ENCODE data around the gene LMOD3. TPM values are rescaled to one million over a fixed set of nuclear protein-coding genes. Genes with fewer than 3 reads are reported as not detected.

The LMOD3 gene
- total and polyA plus RNA-seq, 7 experiments from 2014 or later = 0.05 TPM; not detected in 6

- H3K4me3 ChIP-seq (ENCODE audit: low read length) = no peak overlapping the region
- no peaks in the 10 kb centered on the region for H3K36me3 ChIP-seq (ENCODE audit: control insufficient read depth in 2 of 3, insufficient read depth in 3 of 3, low read length in 3 of 3)
- intact Hi-C loops (cut with micrococcal nuclease) = no loop called here
- ChIA-PET POLR2A (no interaction called here), CTCF (no interaction called here)
- DNase-seq (no peak), ATAC-seq (no peak)
- H3K27me3 Mint-ChIP-seq = peaks cover 3 to 24% (median 11%) of the 10 kb centered on the region in 5 donors
- no peaks in the 10 kb centered on the region for H3K27me3 ChIP-seq (ENCODE audit: control insufficient read depth in 2 of 2, insufficient read depth in 2 of 2, low read length in 2 of 2)
- no peaks in the 10 kb centered on the region for H3K36me3 Mint-ChIP-seq
- no peaks in the 10 kb centered on the region for H3K4me1 Mint-ChIP-seq
- H3K4me1 ChIP-seq (ENCODE audit: control insufficient read depth in 2 of 2, insufficient read depth in 2 of 2, low read length in 2 of 2) = no peaks in the 10 kb centered on the region
- no peak overlapping the region for H3K4me3 Mint-ChIP-seq
- H3K27ac ChIP-seq (ENCODE audit: low read depth, low read length) = no peak overlapping the region
- no peak overlapping the region for H3K27ac Mint-ChIP-seq
- no peaks in the 10 kb centered on the region for H3K9me3 Mint-ChIP-seq
- no peaks in the 10 kb centered on the region for H3K9me3 ChIP-seq (ENCODE audit: control insufficient read depth in 2 of 3, low read length in 3 of 3)
Measured at GRCh38 chr3:69143612-69144011, 21.2 kb upstream of the LMOD3 start.

GRCh38 chr3:69142797-69143454 is 20.5 kb upstream of the LMOD3 start:
- no peaks in the 10 kb centered on the region for H3K27me3 ChIP-seq (ENCODE audit: control insufficient read depth in 2 of 2, insufficient read depth in 2 of 2, low read length in 2 of 2)
- Mint-ChIP-seq H3K9me3 (no peaks in the 10 kb centered on the region), H3K4me3 (no peak overlapping the region), H3K27ac (no peak overlapping the region), H3K36me3 (no peaks in the 10 kb centered on the region), H3K27me3 (peaks cover 3 to 30% (median 11%) of the 10 kb centered on the region in 5 donors), H3K4me1 (no peaks in the 10 kb centered on the region)
- no peaks in the 10 kb centered on the region for H3K9me3 ChIP-seq (ENCODE audit: control insufficient read depth in 2 of 3, low read length in 3 of 3)
- H3K4me1 ChIP-seq (ENCODE audit: control insufficient read depth in 2 of 2, insufficient read depth in 2 of 2, low read length in 2 of 2) = no peaks in the 10 kb centered on the region
- CTCF ChIA-PET = interaction anchor here (0.9 kb wide), 1 partner anchor 19 kb away, joined by 3 read pairs; no protein-coding TSS in a partner anchor
- H3K36me3 ChIP-seq (ENCODE audit: control insufficient read depth in 2 of 3, insufficient read depth in 3 of 3, low read length in 3 of 3) = no peaks in the 10 kb centered on the region
- DNase-seq = no peak
- H3K4me3 ChIP-seq (ENCODE audit: low read length) = no peak overlapping the region
- H3K27ac ChIP-seq (ENCODE audit: low read depth, low read length) = no peak overlapping the region
- POLR2A ChIA-PET = no interaction called here
- ATAC-seq = no peak
- intact Hi-C loops (cut with micrococcal nuclease) = no loop called here

GRCh38 chr3:69142090-69142489 is 19.7 kb upstream of the LMOD3 start:
- Histone ChIP-seq H3K27ac (ENCODE audit: low read depth, low read length) (no peak overlapping the region), H3K4me3 (ENCODE audit: low read length) (no peak overlapping the region), H3K9me3 (ENCODE audit: control insufficient read depth in 2 of 3, low read length in 3 of 3) (no peaks in the 10 kb centered on the region), H3K27me3 (ENCODE audit: control insufficient read depth in 2 of 2, insufficient read depth in 2 of 2, low read length in 2 of 2) (no peaks in the 10 kb centered on the region), H3K4me1 (ENCODE audit: control insufficient read depth in 2 of 2, insufficient read depth in 2 of 2, low read length in 2 of 2) (no peaks in the 10 kb centered on the region), H3K36me3 (ENCODE audit: control insufficient read depth in 2 of 3, insufficient read depth in 3 of 3, low read length in 3 of 3) (no peaks in the 10 kb centered on the region)
- ChIA-PET POLR2A (no interaction called here), CTCF (interaction anchor here (0.9 kb wide), 1 partner anchor 19 kb away, joined by 3 read pairs; no protein-coding TSS in a partner anchor)
- DNase-seq = no peak
- no peak overlapping the region for H3K4me3 Mint-ChIP-seq
- intact Hi-C loops (cut with micrococcal nuclease) = no loop called here
- no peaks in the 10 kb centered on the region for H3K9me3 Mint-ChIP-seq
- H3K36me3 Mint-ChIP-seq = no peaks in the 10 kb centered on the region
- ATAC-seq = no peak
- H3K27ac Mint-ChIP-seq = no peak overlapping the region
- H3K4me1 Mint-ChIP-seq = no peaks in the 10 kb centered on the region
- H3K27me3 Mint-ChIP-seq = peaks cover 3 to 35% (median 11%) of the 10 kb centered on the region in 5 donors

DNA sequence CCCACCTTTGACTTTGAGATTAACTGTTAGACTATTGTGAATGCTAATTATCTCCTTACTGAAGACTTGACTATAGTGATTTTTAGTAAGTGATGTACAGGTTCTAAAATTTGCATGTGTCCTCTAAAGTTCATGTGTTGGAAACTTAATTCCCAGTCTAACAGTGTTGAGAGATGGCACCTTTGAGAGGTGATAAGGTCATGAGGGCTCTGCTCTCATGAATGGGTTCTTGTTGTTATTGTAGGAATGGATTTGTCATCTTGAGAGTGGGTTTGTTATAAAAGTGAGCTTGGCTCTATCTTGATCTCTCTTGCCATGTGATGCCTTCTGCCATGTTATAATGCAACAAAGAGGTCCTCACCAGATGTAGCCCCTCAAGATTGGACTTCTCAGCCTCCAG is 18.9 kb upstream of the LMOD3 start:
- ATAC-seq (no peak), DNase-seq (no peak)
- Histone ChIP-seq H3K4me1 (ENCODE audit: control insufficient read depth in 2 of 2, insufficient read depth in 2 of 2, low read length in 2 of 2) (no peaks in the 10 kb centered on the region), H3K36me3 (ENCODE audit: control insufficient read depth in 2 of 3, insufficient read depth in 3 of 3, low read length in 3 of 3) (no peaks in the 10 kb centered on the region), H3K27ac (ENCODE audit: low read depth, low read length) (no peak overlapping the region), H3K9me3 (ENCODE audit: control insufficient read depth in 2 of 3, low read length in 3 of 3) (no peaks in the 10 kb centered on the region), H3K27me3 (ENCODE audit: control insufficient read depth in 2 of 2, insufficient read depth in 2 of 2, low read length in 2 of 2) (no peaks in the 10 kb centered on the region), H3K4me3 (ENCODE audit: low read length) (no peak overlapping the region)
- Mint-ChIP-seq H3K27me3 (peaks cover 3 to 41% (median 11%) of the 10 kb centered on the region in 5 donors), H3K4me1 (no peaks in the 10 kb centered on the region), H3K36me3 (no peaks in the 10 kb centered on the region), H3K4me3 (no peak overlapping the region), H3K9me3 (no peaks in the 10 kb centered on the region), H3K27ac (no peak overlapping the region)
- ChIA-PET POLR2A (no interaction called here), CTCF (no interaction called here)
- intact Hi-C loops (cut with micrococcal nuclease) = no loop called here

DNA sequence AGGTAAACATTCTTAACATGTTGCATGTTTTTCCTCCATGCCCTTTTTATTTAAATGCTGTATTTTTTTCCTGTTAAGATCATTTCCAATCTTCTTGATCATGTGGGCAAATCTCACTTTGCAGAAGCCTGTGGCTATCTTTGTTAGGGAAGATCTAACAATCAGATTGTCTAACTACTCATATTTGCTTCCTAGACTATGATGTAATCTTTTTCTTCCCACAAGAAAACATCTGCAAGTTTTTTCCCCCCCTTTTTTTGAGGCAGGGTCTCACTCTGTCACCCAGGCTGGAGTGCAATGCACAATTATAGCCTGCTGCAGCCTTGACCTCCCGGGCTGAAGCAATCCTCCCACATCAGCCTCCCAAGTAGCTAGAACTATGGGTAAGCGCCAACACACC is 15.0 kb upstream of the LMOD3 start:
- no peak for ATAC-seq
- Histone ChIP-seq H3K36me3 (ENCODE audit: control insufficient read depth in 2 of 3, insufficient read depth in 3 of 3, low read length in 3 of 3) (no peaks in the 10 kb centered on the region), H3K27me3 (ENCODE audit: control insufficient read depth in 2 of 2, insufficient read depth in 2 of 2, low read length in 2 of 2) (no peaks in the 10 kb centered on the region), H3K4me3 (ENCODE audit: low read length) (no peak overlapping the region), H3K27ac (ENCODE audit: low read depth, low read length) (no peak overlapping the region), H3K4me1 (ENCODE audit: control insufficient read depth in 2 of 2, insufficient read depth in 2 of 2, low read length in 2 of 2) (no peaks in the 10 kb centered on the region), H3K9me3 (ENCODE audit: control insufficient read depth in 2 of 3, low read length in 3 of 3) (no peaks in the 10 kb centered on the region)
- H3K4me1 Mint-ChIP-seq = no peaks in the 10 kb centered on the region
- H3K27ac Mint-ChIP-seq = no peak overlapping the region
- H3K9me3 Mint-ChIP-seq = peaks cover 0 to 4% (median 0%) of the 10 kb centered on the region in 11 donors
- peaks cover 3 to 44% (median 11%) of the 10 kb centered on the region in 5 donors for H3K27me3 Mint-ChIP-seq
- H3K4me3 Mint-ChIP-seq = no peak overlapping the region
- ChIA-PET CTCF (no interaction called here), POLR2A (no interaction called here)
- peaks cover 0 to 4% (median 0%) of the 10 kb centered on the region in 5 donors for H3K36me3 Mint-ChIP-seq
- intact Hi-C loops (cut with micrococcal nuclease) = no loop called here
- no peak for DNase-seq

DNA sequence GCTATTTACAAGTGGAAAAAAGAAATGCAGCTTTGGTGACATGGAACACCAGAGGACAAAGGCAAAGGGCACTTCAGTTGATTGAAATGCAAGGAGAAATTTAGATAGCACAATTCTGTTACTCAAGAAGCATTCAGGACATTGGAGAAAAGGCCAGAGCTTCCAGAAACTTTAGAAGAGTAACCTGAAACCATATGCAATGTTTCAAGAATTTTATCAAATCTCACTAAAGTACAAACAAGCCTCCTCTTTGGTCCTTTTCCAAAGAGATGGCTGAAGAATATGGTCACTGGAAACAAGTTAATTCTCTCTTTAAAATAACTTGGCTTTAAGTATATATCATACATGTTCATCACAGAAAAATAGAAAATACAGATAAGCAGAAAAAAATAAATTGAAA is 14.6 kb upstream of the LMOD3 start:
- Mint-ChIP-seq H3K27me3 (peaks cover 3 to 43% (median 11%) of the 10 kb centered on the region in 5 donors), H3K9me3 (peaks cover 0 to 4% (median 0%) of the 10 kb centered on the region in 11 donors), H3K36me3 (peaks cover 0 to 4% (median 0%) of the 10 kb centered on the region in 5 donors), H3K4me3 (no peak overlapping the region), H3K4me1 (no peaks in the 10 kb centered on the region), H3K27ac (no peak overlapping the region)
- Histone ChIP-seq H3K27me3 (ENCODE audit: control insufficient read depth in 2 of 2, insufficient read depth in 2 of 2, low read length in 2 of 2) (no peaks in the 10 kb centered on the region), H3K4me3 (ENCODE audit: low read length) (no peak overlapping the region), H3K36me3 (ENCODE audit: control insufficient read depth in 2 of 3, insufficient read depth in 3 of 3, low read length in 3 of 3) (no peaks in the 10 kb centered on the region), H3K4me1 (ENCODE audit: control insufficient read depth in 2 of 2, insufficient read depth in 2 of 2, low read length in 2 of 2) (no peaks in the 10 kb centered on the region), H3K27ac (ENCODE audit: low read depth, low read length) (no peak overlapping the region), H3K9me3 (ENCODE audit: control insufficient read depth in 2 of 3, low read length in 3 of 3) (no peaks in the 10 kb centered on the region)
- intact Hi-C loops (cut with micrococcal nuclease) = no loop called here
- ATAC-seq (no peak), DNase-seq (no peak)
- ChIA-PET CTCF (no interaction called here), POLR2A (no interaction called here)

- intact Hi-C loops (cut with micrococcal nuclease) = no loop called here
- POLR2A ChIA-PET = interaction anchor here (0.7 kb wide), 2 partner anchors 10 to 19 kb away, joined by 3 to 4 read pairs; no protein-coding TSS in a partner anchor
- DNase-seq = no peak
- H3K36me3 Mint-ChIP-seq = peaks cover 0 to 4% (median 0%) of the 10 kb centered on the region in 5 donors
- ATAC-seq = no peak
- CTCF ChIA-PET = no interaction called here
- H3K9me3 Mint-ChIP-seq = peaks cover 0 to 4% (median 0%) of the 10 kb centered on the region in 11 donors
- Histone ChIP-seq H3K4me3 (ENCODE audit: low read length) (no peak overlapping the region), H3K36me3 (ENCODE audit: control insufficient read depth in 2 of 3, insufficient read depth in 3 of 3, low read length in 3 of 3) (no peaks in the 10 kb centered on the region), H3K4me1 (ENCODE audit: control insufficient read depth in 2 of 2, insufficient read depth in 2 of 2, low read length in 2 of 2) (no peaks in the 10 kb centered on the region), H3K27me3 (ENCODE audit: control insufficient read depth in 2 of 2, insufficient read depth in 2 of 2, low read length in 2 of 2) (no peaks in the 10 kb centered on the region), H3K9me3 (ENCODE audit: control insufficient read depth in 2 of 3, low read length in 3 of 3) (no peaks in the 10 kb centered on the region), H3K27ac (ENCODE audit: low read depth, low read length) (no peak overlapping the region)
- H3K4me1 Mint-ChIP-seq = no peaks in the 10 kb centered on the region
- peaks cover 0 to 21% (median 5%) of the 10 kb centered on the region in 5 donors for H3K27me3 Mint-ChIP-seq
- no peak overlapping the region for H3K27ac Mint-ChIP-seq
- H3K4me3 Mint-ChIP-seq = no peak overlapping the region
Measured at GRCh38 chr3:69130689-69131088, 8.3 kb upstream of the LMOD3 start.
